OCI-LY3 (cell line): ENCODE results near the gene NRXN2.

ENCODE experiments used
- H2AFZ ChIP-seq: fragments of 200-600, 300-600 bp; shearing (Covaris generic); 2 replicates; pipeline ENCODE4 v1.6.0; 2014; ENCODE audit warnings: antibody characterized with exemption, low read depth, low read length
- H3K27ac ChIP-seq: fragments of 200-600, 300-600 bp; sonication (generic); 2 replicates; pipeline ENCODE4 v1.5.1; 2014; ENCODE audit warnings: mild to moderate bottlenecking, low read length, moderate library complexity, mixed read lengths
- H3K27me3 ChIP-seq: fragments of 200-600, 300-600 bp; sonication (generic); 2 replicates; pipeline ENCODE4 v1.6.1; 2014; ENCODE audit warnings: low read depth, low read length, mixed read lengths
- H3K36me3 ChIP-seq: fragments of 200-600, 300-600 bp; sonication (generic); replicated peaks from 2 replicates; pipeline ENCODE3; 2014; ENCODE audit warnings: low read depth, low read length, mixed read lengths
- H3K4me1 ChIP-seq: fragments of 300-600, 200-600 bp; sonication (generic); 2 replicates; pipeline ENCODE4 v1.6.1; 2014; ENCODE audit warnings: low read length, mixed read lengths
- H3K4me2 ChIP-seq: fragments of 200-600, 300-600 bp; sonication (generic); 2 replicates; pipeline ENCODE4 v1.6.1; 2014; ENCODE audit warnings: low read length, mixed read lengths
- H3K4me3 ChIP-seq: fragments of 300-600, 200-600 bp; sonication (generic); 2 replicates; pipeline ENCODE4 v1.5.1; 2014; ENCODE audit warnings: antibody characterized with exemption, mild to moderate bottlenecking, low read length, moderate library complexity
- H3K79me2 ChIP-seq: fragments of 300-600, 200-600 bp; shearing (Covaris generic); 2 replicates; pipeline ENCODE4 v1.6.1; 2014; ENCODE audit warnings: mild to moderate bottlenecking, low read length, mixed read lengths
- H3K9ac ChIP-seq: fragments of 300-600, 200-600 bp; shearing (Covaris generic); 2 replicates; pipeline ENCODE4 v1.6.0; 2014; ENCODE audit warnings: mild to moderate bottlenecking, low read length, moderate library complexity
- H3K9me3 ChIP-seq: fragments of 200-600, 300-600 bp; shearing (Covaris generic); 2 replicates; pipeline ENCODE4 v1.6.1; 2014; ENCODE audit warnings: low read length, mixed read lengths; ENCODE audit not compliant: insufficient read depth
- H4K20me1 ChIP-seq: fragments of 200-600, 300-600 bp; sonication (generic); 2 replicates; pipeline ENCODE4 v1.6.1; 2016; ENCODE audit warnings: low read length, mixed read lengths; ENCODE audit not compliant: insufficient read depth
- EZH2phosphoT487 ChIP-seq: fragments of 200-600 bp; shearing (Covaris generic); IDR thresholded peaks from 2 replicates; pipeline ENCODE4 v1.6.1; 2018; ENCODE audit warnings: antibody characterized with exemption, mixed run types, low read depth
- TF ChIP-seq, protein P1 (sequence below): fragments of 200-600, 300-600 bp; sonication (generic); IDR thresholded peaks from 2 replicates; pipeline ENCODE4 v1.5.1; 2014; ENCODE audit warnings: antibody characterized with exemption, low read length, low read depth

The NRXN2 gene

DNA sequence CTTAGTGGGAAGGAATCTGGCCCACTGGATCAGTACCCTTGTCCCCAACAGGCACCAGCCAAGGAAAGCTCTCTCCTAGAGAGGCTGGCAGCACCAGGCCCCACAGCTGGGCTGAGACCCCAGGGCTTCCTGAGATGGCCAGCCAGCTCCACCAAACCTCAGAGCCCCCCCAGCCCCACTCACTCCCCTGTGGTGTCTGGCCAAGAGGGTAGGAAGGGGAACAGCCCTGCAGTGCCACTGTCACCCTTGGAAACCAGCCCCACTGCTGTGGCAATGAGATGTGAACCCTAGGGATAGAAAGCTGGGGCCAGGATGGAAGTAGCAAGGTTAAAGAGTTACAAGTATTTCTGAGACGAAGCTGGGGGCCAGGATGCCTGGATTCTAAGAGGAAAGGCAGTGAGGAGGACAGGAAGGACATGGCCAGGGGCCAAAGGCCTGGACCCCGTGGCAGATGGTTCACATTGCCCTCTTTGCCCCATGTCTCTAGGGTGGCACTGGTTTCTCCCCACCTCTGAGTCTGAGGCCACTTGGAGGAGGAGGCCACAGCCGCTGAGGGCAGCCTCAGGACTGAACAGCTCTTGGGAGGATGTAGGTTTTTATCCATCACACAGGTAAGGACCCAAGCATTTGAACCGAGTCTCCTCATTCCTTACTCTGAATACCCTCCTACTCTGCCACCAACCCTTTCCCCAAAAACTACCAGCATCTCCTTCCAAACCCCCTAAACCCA, 28.8 kb downstream of the NRXN2 start:
- TF ChIP-seq, protein P1, sequence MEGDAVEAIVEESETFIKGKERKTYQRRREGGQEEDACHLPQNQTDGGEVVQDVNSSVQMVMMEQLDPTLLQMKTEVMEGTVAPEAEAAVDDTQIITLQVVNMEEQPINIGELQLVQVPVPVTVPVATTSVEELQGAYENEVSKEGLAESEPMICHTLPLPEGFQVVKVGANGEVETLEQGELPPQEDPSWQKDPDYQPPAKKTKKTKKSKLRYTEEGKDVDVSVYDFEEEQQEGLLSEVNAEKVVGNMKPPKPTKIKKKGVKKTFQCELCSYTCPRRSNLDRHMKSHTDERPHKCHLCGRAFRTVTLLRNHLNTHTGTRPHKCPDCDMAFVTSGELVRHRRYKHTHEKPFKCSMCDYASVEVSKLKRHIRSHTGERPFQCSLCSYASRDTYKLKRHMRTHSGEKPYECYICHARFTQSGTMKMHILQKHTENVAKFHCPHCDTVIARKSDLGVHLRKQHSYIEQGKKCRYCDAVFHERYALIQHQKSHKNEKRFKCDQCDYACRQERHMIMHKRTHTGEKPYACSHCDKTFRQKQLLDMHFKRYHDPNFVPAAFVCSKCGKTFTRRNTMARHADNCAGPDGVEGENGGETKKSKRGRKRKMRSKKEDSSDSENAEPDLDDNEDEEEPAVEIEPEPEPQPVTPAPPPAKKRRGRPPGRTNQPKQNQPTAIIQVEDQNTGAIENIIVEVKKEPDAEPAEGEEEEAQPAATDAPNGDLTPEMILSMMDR, result no peak
- Histone ChIP-seq H3K27ac (no peak overlapping the region), H3K27me3 (peaks cover 5% of the 10 kb centered on the region; the same call in 1 of the 2 replicates), H3K9ac (no peak overlapping the region), H2AFZ (peak overlapping the region; percentile 15; the same call in 1 of the 2 replicates), H4K20me1 (no peaks in the 10 kb centered on the region), H3K9me3 (no peaks in the 10 kb centered on the region), H3K4me3 (no peak overlapping the region), H3K79me2 (no peaks in the 10 kb centered on the region), H3K4me1 (peaks cover 21% of the 10 kb centered on the region), H3K4me2 (peak overlapping the region; percentile 41), H3K36me3 (no peaks in the 10 kb centered on the region)

DNA sequence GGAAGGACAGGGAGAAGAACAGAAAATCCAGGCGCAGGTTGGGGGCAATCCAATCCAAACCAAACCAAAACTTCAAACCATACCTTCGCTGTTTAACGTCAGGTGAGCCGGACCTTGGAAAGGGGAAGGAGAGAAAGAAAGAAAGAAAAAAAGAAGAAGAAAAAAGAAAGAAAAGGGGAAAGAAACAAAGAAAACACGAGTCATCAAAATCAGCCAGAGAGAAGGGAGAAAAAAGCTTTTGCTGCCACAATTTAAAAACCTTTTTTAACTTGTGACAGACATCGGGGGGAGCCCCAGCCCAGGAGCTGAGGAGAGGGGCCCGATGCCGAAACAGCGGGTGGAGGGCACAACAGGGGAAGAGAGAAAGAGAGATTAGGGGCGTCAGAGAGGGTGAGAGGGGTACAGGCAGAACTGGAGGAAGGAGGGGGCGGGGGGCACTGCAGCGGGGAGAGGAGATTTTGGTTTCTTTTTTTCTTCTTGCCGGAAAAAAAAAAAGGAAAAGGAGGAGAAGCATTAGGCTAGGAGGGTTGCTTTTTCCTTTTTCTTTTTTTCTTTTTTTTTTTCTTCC, 30.1 kb downstream of the NRXN2 start:
- H2AFZ ChIP-seq, result no peak overlapping the region
- peaks cover 5% of the 10 kb centered on the region; the same call in 1 of the 2 replicates for H3K27me3 ChIP-seq
- H4K20me1 ChIP-seq, result no peaks in the 10 kb centered on the region
- no peak overlapping the region; the same call in 1 of the 2 replicates for H3K9ac ChIP-seq
- H3K36me3 ChIP-seq, result no peaks in the 10 kb centered on the region
- peak overlapping the region; percentile 9; the same call in 1 of the 2 replicates for H3K4me3 ChIP-seq
- no peak overlapping the region for H3K27ac ChIP-seq
- peak overlapping the region; percentile 21 for H3K4me2 ChIP-seq
- peaks cover 32% of the 10 kb centered on the region for H3K4me1 ChIP-seq
- H3K79me2 ChIP-seq, result no peaks in the 10 kb centered on the region
- TF ChIP-seq, protein P1, result peak; percentile 42
- TF ChIP-seq EZH2phosphoT487, result no peak
- H3K9me3 ChIP-seq, result no peaks in the 10 kb centered on the region

DNA sequence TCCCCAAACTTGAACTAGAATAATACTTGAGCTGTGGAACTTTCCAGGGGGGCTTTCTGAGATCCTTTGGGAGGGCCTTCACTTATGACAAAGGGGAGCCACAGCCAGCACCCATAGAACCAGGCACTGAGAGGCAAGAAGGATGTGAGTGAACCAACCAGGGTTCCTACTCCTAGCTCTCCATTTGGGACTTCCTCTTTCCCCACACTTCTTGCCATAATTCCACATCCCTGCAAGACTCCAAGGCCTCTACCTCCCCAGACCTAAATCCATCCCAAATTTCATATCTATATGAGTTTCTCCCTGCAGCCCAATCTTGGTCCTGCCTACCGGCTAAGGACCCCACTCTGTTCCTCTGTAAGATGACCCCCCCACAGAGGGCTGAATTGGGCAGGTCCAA, 31.5 kb downstream of the NRXN2 start:
- Histone ChIP-seq H3K27me3 (peaks cover 5% of the 10 kb centered on the region; the same call in 1 of the 2 replicates), H3K27ac (no peak overlapping the region), H3K4me3 (no peak overlapping the region), H3K9ac (no peak overlapping the region), H4K20me1 (no peaks in the 10 kb centered on the region), H3K36me3 (no peaks in the 10 kb centered on the region), H3K4me2 (no peak overlapping the region), H3K4me1 (peaks cover 32% of the 10 kb centered on the region), H3K9me3 (no peaks in the 10 kb centered on the region), H3K79me2 (no peaks in the 10 kb centered on the region), H2AFZ (no peak overlapping the region)
- no peak for TF ChIP-seq EZH2phosphoT487
- TF ChIP-seq, protein P1, result no peak

DNA sequence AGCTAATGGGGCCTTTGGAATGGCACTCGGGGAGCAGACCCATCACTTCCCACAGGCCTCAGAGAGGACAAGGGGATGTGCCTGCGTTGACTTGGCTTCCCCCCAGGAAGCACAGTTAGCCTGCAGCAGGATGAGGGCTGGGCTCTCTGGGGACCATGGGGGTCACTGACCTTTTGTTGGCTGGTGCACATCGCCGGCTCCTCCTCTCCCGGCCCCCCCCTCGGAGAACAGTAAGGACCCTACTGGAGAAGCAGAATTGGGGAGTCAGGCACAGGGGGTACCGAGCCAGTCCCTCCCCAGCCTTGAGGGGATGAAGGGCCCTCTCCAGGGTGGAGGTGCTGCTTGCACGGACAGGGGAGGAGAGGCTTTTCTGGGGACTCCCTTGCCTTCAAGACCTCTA, 32.8 kb downstream of the NRXN2 start:
- H3K36me3 ChIP-seq, result no peaks in the 10 kb centered on the region
- no peak for TF ChIP-seq EZH2phosphoT487
- TF ChIP-seq, protein P1, result no peak
- H4K20me1 ChIP-seq, result no peaks in the 10 kb centered on the region
- H3K4me3 ChIP-seq, result no peak overlapping the region
- no peak overlapping the region for H3K4me2 ChIP-seq
- H3K27me3 ChIP-seq, result peaks cover 5% of the 10 kb centered on the region; the same call in 1 of the 2 replicates
- no peak overlapping the region for H2AFZ ChIP-seq
- no peaks in the 10 kb centered on the region for H3K79me2 ChIP-seq
- no peak overlapping the region for H3K27ac ChIP-seq
- peaks cover 28% of the 10 kb centered on the region for H3K4me1 ChIP-seq
- H3K9ac ChIP-seq, result no peak overlapping the region
- no peaks in the 10 kb centered on the region for H3K9me3 ChIP-seq
